HepG2 (cell line): ENCODE measurements around the gene CCDC120. TPM values are rescaled to one million over a fixed set of nuclear protein-coding genes. Genes with fewer than 3 reads are reported as not detected.

Experiments
- ARNTL ChIP-seq: sonication (generic); formaldehyde crosslinking; IDR thresholded peaks from 2 replicates; pipeline ENCODE4 v1.4.0; 2020; ENCODE audit warnings: mild to moderate bottlenecking, missing genetic modification reagents
- ATF1 ChIP-seq: IDR thresholded peaks from 2 replicates; pipeline ENCODE4 v1.6.1; 2016; ENCODE audit warnings: mild to moderate bottlenecking, control low read depth
- CBX2 ChIP-seq, 2 experiments: fragments of 200-600 bp in 1 of 2; sonication (generic); formaldehyde crosslinking in 1 of 2; IDR thresholded peaks; 2 replicates each; pipeline versions ENCODE4 v1.7.0 to v1.8.1; 2018 to 2022; ENCODE audit warnings: low read depth in 2 of 2, low read length in 1 of 2, mild to moderate bottlenecking in 1 of 2, missing genetic modification reagents in 1 of 2
- FOXA1 ChIP-seq, 2 experiments: fragments of 450-650 bp in 1 of 2; sonication (generic) in 1 of 2; formaldehyde crosslinking in 1 of 2; IDR thresholded peaks; 2 replicates each; pipeline versions ENCODE4 v1.4.0 to v1.6.1; 2016 to 2020; ENCODE audit warnings: missing genetic modification reagents in 1 of 2
- HNRNPK ChIP-seq: fragments of 200-400 bp; formaldehyde crosslinking; IDR thresholded peaks from 2 replicates; pipeline ENCODE4 v1.6.1; 2018; ENCODE audit warnings: low read length, low read depth, moderate library complexity, mild to moderate bottlenecking; ENCODE audit not compliant: poor library complexity, severe bottlenecking
- KLF16 ChIP-seq, 2 experiments: sonication (generic) in 1 of 2; formaldehyde crosslinking in 1 of 2; IDR thresholded peaks; 2 replicates each; pipeline versions ENCODE4 v1.6.1 to v1.8.0; 2016 to 2023; ENCODE audit warnings: missing genetic modification reagents in 2 of 2, missing compliant biosample characterization in 1 of 2
- MBNL3 ChIP-seq: fragments of 250-450 bp; sonication (Bioruptor Pico); conservative IDR thresholded peaks from 2 replicates; pipeline ENCODE4 v1.8.0; 2022; ENCODE audit warnings: mild to moderate bottlenecking, inconsistent platforms
- MIER3 ChIP-seq: IDR thresholded peaks from 2 replicates; pipeline ENCODE4 v1.6.1; 2016; ENCODE audit warnings: missing compliant biosample characterization, borderline replicate concordance
- MXD4 ChIP-seq: IDR thresholded peaks from 2 replicates; pipeline ENCODE4 v1.6.1; 2016; ENCODE audit warnings: mild to moderate bottlenecking, missing biosample characterization, missing genetic modification reagents
- NFIC ChIP-seq: IDR thresholded peaks from 2 replicates; pipeline ENCODE4 v1.6.1; 2012; ENCODE audit warnings: mild to moderate bottlenecking, low read length, inconsistent platforms
- RCOR2 ChIP-seq: IDR thresholded peaks from 2 replicates; pipeline ENCODE4 v1.6.1; 2016; ENCODE audit warnings: missing biosample characterization, missing genetic modification reagents
- SIN3B ChIP-seq: fragments of 150-350 bp; IDR thresholded peaks from 2 replicates; pipeline ENCODE4 v1.6.1; 2014; ENCODE audit warnings: low read length
- ZBED4 ChIP-seq: sonication (generic); formaldehyde crosslinking; IDR thresholded peaks from 2 replicates; pipeline ENCODE4 v1.4.0; 2020; ENCODE audit warnings: missing genetic modification reagents, borderline replicate concordance
- ZEB1 ChIP-seq: IDR thresholded peaks from 2 replicates; pipeline ENCODE4 v1.6.1; 2012; ENCODE audit warnings: mild to moderate bottlenecking, low read depth, inconsistent platforms; ENCODE audit not compliant: insufficient replicate concordance
- ZNF383 ChIP-seq: sonication (generic); formaldehyde crosslinking; IDR thresholded peaks from 2 replicates; pipeline ENCODE4 v1.4.0; 2020; ENCODE audit warnings: missing genetic modification reagents, mild to moderate bottlenecking, borderline replicate concordance
- ZNF670 ChIP-seq: sonication (generic); formaldehyde crosslinking; IDR thresholded peaks from 2 replicates; pipeline ENCODE4 v1.8.0; 2022; ENCODE audit warnings: mild to moderate bottlenecking, missing genetic modification reagents, borderline replicate concordance
- ZNF687 ChIP-seq: sonication (generic); formaldehyde crosslinking; IDR thresholded peaks from 2 replicates; pipeline ENCODE4 v1.5.1; 2020; ENCODE audit warnings: mild to moderate bottlenecking, missing genetic modification reagents, moderate library complexity
- ZNF749 ChIP-seq: sonication (generic); formaldehyde crosslinking; IDR thresholded peaks from 2 replicates; pipeline ENCODE4 v1.8.0; 2022; ENCODE audit warnings: mild to moderate bottlenecking, missing genetic modification reagents, moderate library complexity, borderline replicate concordance
- polyA plus RNA-seq, 8 experiments: library from polyadenylated mRNA; depleted of rRNA in 3 of 8; stranded (reverse) in 7 of 8; unstranded in 1 of 8; fragments of >200 nt; fragmentation: Illumina TruSeq in 4 of 8; extraction: Trizol in 4 of 8; gene quantifications; 2 replicates each; pipeline versions ENCODE4 v1.2.1 to v1.2.3, GENCODE V29; 2011 to 2016; ENCODE audit warnings: low read depth in 4 of 8, missing spikeins in 1 of 8, mixed read lengths in 1 of 8; ENCODE audit not compliant: insufficient read depth in 1 of 8
- total RNA-seq, 5 experiments: library from RNA; depleted of rRNA; stranded (reverse); fragments of >200 nt; fragmentation: Illumina TruSeq; extraction: Trizol; gene quantifications; 2 replicates each; pipeline ENCODE4 v1.2.3, GENCODE V29; 2016; ENCODE audit warnings: low read depth in 1 of 5
- TF ChIP-seq, protein P1 (sequence below): sonication (generic); formaldehyde crosslinking; IDR thresholded peaks from 2 replicates; pipeline ENCODE4 v1.5.1; 2020; ENCODE audit warnings: mild to moderate bottlenecking, moderate library complexity, missing genetic modification reagents

Gene CCDC120
- total and polyA plus RNA-seq, 2 of the 13 experiments (the other 11 are each of a cell fraction or from before 2014, with no cell fraction given) = 0.89 to 3.2 TPM

- TF ChIP-seq SIN3B (no peak), ZNF749 (CRISPR knock-in tag) (no peak), MXD4 (CRISPR knock-in tag) (no peak), ZNF383 (no peak), ZNF670 (CRISPR knock-in tag) (peak; percentile 66), ZNF687 (CRISPR knock-in tag) (peak; percentile 94), ATF1 (CRISPR knock-in tag) (no peak), HNRNPK (peak; percentile 46), CBX2 (IDR thresholded peaks at IDR 0.05; ENCODE audit: low read depth, low read length) (no peak), CBX2 (CRISPR knock-in tag; IDR thresholded peaks at IDR 0.05; ENCODE audit: low read depth) (no peak), NFIC (no peak), ZBED4 (CRISPR knock-in tag) (peak; percentile 98), ZEB1 (no peak), MIER3 (CRISPR knock-in tag) (no peak), FOXA1 (IDR thresholded peaks at IDR 0.05) (no peak), FOXA1 (CRISPR knock-in tag; IDR thresholded peaks at IDR 0.05) (peak; percentile 28; the same call in 1 of the 2 replicates), MBNL3 (CRISPR knock-in tag) (no peak), ARNTL (CRISPR knock-in tag) (no peak), RCOR2 (CRISPR knock-in tag) (no peak), KLF16 (CRISPR knock-in tag; IDR thresholded peaks at IDR 0.05) (no peak)
- TF ChIP-seq, protein P1, sequence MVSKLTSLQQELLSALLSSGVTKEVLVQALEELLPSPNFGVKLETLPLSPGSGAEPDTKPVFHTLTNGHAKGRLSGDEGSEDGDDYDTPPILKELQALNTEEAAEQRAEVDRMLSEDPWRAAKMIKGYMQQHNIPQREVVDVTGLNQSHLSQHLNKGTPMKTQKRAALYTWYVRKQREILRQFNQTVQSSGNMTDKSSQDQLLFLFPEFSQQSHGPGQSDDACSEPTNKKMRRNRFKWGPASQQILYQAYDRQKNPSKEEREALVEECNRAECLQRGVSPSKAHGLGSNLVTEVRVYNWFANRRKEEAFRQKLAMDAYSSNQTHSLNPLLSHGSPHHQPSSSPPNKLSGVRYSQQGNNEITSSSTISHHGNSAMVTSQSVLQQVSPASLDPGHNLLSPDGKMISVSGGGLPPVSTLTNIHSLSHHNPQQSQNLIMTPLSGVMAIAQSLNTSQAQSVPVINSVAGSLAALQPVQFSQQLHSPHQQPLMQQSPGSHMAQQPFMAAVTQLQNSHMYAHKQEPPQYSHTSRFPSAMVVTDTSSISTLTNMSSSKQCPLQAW (CRISPR knock-in tag) = peak; percentile 69
These were observed 21.0 kb downstream of the CCDC120 start, which contains the start of gene WDR45 (continued) for GRCh38 chrX:49079489-49080428.
